Epithelial cell of proximal tubule (primary cell): ENCODE results near the gene KLLN. TPM values are rescaled to one million over a fixed set of nuclear protein-coding genes. Genes with fewer than 3 reads are reported as not detected.
"Not testable (repeated sequence)": the region's sequence is repeated elsewhere in the genome, so short reads cannot be mapped to it uniquely, and the experiment has no call there.

Experiments used
- DNase-seq: peaks from one replicate; pipeline ENCODE4 v3.0.0-alpha.2; 2011; ENCODE audit warnings: low read depth
- H3K4me3 ChIP-seq: 2 replicates; pipeline ENCODE4 v1.5.1; 2011; ENCODE audit warnings: low read depth, mild to moderate bottlenecking, low read length
- total RNA-seq: library from RNA; depleted of rRNA; stranded (reverse); fragments of >200 nt; gene quantifications from 2 replicates; pipeline ENCODE4 v1.2.3, GENCODE V29; 2015
- TF ChIP-seq, protein P1 (sequence below): conservative IDR thresholded peaks from 2 replicates; pipeline ENCODE4 v1.5.1; 2012; ENCODE audit warnings: low read depth, mild to moderate bottlenecking, low read length

The KLLN gene
- total RNA-seq, 1 donor from 2014 or later: 0.06 TPM

- no peak overlapping the region for H3K4me3 ChIP-seq
- DNase-seq: no peak
- TF ChIP-seq, protein P1, sequence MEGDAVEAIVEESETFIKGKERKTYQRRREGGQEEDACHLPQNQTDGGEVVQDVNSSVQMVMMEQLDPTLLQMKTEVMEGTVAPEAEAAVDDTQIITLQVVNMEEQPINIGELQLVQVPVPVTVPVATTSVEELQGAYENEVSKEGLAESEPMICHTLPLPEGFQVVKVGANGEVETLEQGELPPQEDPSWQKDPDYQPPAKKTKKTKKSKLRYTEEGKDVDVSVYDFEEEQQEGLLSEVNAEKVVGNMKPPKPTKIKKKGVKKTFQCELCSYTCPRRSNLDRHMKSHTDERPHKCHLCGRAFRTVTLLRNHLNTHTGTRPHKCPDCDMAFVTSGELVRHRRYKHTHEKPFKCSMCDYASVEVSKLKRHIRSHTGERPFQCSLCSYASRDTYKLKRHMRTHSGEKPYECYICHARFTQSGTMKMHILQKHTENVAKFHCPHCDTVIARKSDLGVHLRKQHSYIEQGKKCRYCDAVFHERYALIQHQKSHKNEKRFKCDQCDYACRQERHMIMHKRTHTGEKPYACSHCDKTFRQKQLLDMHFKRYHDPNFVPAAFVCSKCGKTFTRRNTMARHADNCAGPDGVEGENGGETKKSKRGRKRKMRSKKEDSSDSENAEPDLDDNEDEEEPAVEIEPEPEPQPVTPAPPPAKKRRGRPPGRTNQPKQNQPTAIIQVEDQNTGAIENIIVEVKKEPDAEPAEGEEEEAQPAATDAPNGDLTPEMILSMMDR: no peak
These were observed 11.2 kb downstream of the KLLN start for GRCh38 chr10:87852089-87852488.

DNA sequence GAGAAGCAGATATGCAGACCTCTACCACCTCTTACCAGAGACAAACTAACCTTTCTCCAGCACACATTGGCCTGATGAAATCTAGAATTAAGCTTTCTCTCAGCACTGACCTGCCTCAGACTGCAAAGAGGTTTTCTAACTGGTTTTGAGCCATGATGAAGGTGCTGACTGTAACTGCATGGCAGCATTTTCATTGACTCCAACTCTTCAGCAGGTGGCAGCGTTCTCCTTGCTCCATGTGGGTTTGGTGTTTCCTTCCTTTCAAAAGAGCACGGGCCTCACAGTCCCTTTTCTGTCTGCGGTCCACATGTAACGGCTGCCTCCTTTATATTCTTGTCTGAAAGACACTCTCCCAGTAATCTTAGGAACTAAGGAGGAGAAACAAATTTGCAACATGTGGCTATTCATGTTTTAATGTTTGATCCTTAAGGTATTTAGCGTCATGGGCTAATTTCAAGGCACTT is 12.6 kb downstream of the KLLN start:
- TF ChIP-seq, protein P1: peak; percentile 79
- DNase-seq: no peak
- no peak overlapping the region for H3K4me3 ChIP-seq

DNA sequence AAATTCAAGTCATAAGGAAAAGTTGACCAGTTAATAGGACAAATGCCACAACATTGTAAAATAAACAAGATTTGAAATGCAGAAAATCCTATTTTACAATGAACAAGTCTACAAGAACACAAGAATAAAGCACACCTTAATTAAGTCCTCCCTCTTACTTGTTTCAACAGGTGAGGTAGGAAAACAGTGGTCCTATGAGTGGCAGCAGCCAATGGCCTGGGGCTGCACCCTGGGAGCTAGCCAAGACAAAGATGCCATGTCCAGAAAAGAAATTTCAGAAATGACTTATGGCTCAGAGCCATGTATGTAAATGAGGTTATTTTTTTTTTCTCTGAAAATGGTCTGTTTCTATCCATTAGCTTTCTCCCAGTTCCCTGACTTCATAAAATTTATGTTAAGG is 14.3 kb downstream of the KLLN start:
- no peak for DNase-seq
- TF ChIP-seq, protein P1: no peak
- no peak overlapping the region for H3K4me3 ChIP-seq

DNA sequence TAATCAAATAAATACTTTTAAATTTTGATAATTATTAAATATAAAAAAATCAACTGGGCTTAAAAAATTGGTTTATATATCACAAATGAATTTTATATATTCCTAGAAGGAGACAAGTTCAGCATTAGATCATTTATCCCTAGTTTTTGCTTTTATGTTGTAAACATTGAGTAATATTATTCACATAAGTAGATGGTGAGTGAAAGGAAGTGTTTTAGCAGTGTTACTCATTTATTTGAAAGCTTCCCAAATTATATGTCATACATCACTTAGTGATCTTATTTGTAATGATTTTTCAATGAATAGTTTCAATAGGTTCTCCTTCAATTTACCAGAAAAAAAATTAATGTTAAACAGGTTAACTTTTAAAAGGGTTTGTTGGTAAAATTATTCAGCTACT is 15.8 kb downstream of the KLLN start:
- H3K4me3 ChIP-seq: no peak overlapping the region
- TF ChIP-seq, protein P1: no peak
- no peak for DNase-seq

GRCh38 chr10:87846711-87847110 is 16.6 kb downstream of the KLLN start:
- not testable (repeated sequence) for DNase-seq, H3K4me3 ChIP-seq

DNA sequence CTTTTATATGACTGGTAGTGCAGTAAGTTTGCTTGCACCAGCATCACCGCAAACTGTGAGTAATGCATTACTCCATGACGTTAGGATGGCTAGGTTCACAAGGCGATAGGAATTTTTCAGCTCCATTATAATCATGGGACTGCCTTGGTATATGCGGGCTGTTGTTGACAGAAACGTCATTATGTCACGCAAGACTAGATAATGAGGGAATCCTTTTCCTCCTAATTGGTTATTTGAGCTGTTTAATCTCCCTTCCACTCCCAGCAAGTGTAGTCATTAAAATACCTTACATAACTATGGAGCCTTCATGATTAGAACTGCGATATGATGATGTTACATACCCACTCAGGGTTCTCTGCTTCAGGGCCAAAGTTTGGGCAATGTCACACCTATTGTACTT is 17.3 kb downstream of the KLLN start:
- TF ChIP-seq, protein P1: no peak
- no peak overlapping the region for H3K4me3 ChIP-seq
- DNase-seq: peak; percentile 88

GRCh38 chr10:87845624-87845998 is 17.7 kb downstream of the KLLN start:
- DNase-seq: no peak
- H3K4me3 ChIP-seq: no peak overlapping the region
- TF ChIP-seq, protein P1: no peak
